ENCODE data around the gene SLC35A1. TPM values are rescaled to one million over a fixed set of nuclear protein-coding genes. Genes with fewer than 3 reads are reported as not detected.

SLC35A1 gene
- total RNA-seq, 1 donor from 2014 or later = 48.9 TPM

- no peak for TF ChIP-seq CTCF (IDR thresholded peaks at IDR 0.05)
- no peaks in the 10 kb centered on the region for H3K4me1 ChIP-seq
- peaks cover 29% of the 10 kb centered on the region for H3K36me3 ChIP-seq
- no peaks in the 10 kb centered on the region for H3K9me3 ChIP-seq
- H3K27ac ChIP-seq = no peak overlapping the region
- DNase-seq = no peak
- intact Hi-C loops (cut with DNase I) = no loop called here
- no peak overlapping the region for H3K4me3 ChIP-seq
- ATAC-seq = no peak
- no peaks in the 10 kb centered on the region for H3K27me3 ChIP-seq
Observed at GRCh38 chr6:87529221-87529620, 56.4 kb downstream of the SLC35A1 start.

- ATAC-seq (peak; percentile 24), DNase-seq (no peak)
- Histone ChIP-seq H3K36me3 (peaks cover 17% of the 10 kb centered on the region), H3K27ac (no peak overlapping the region), H3K9me3 (no peaks in the 10 kb centered on the region), H3K27me3 (no peaks in the 10 kb centered on the region), H3K4me3 (no peak overlapping the region), H3K4me1 (no peaks in the 10 kb centered on the region)
- intact Hi-C loops (cut with DNase I) = no loop called here
- no peak for TF ChIP-seq CTCF (IDR thresholded peaks at IDR 0.05)
Observed at GRCh38 chr6:87534377-87535047, 61.7 kb downstream of the SLC35A1 start.

- TF ChIP-seq CTCF (IDR thresholded peaks at IDR 0.05) = no peak
- Histone ChIP-seq H3K9me3 (no peaks in the 10 kb centered on the region), H3K36me3 (peaks cover 41% of the 10 kb centered on the region), H3K4me3 (no peak overlapping the region), H3K4me1 (no peaks in the 10 kb centered on the region), H3K27ac (no peak overlapping the region), H3K27me3 (no peaks in the 10 kb centered on the region)
- DNase-seq (no peak), ATAC-seq (no peak)
- intact Hi-C loops (cut with DNase I) = no loop called here
Observed at GRCh38 chr6:87538510-87539260, 65.9 kb downstream of the SLC35A1 start.

- H3K27ac ChIP-seq = no peak overlapping the region
- DNase-seq = no peak
- peaks cover 50% of the 10 kb centered on the region for H3K36me3 ChIP-seq
- no peak for TF ChIP-seq CTCF (IDR thresholded peaks at IDR 0.05)
- intact Hi-C loops (cut with DNase I) = no loop called here
- H3K4me3 ChIP-seq = no peak overlapping the region
- H3K27me3 ChIP-seq = no peaks in the 10 kb centered on the region
- ATAC-seq = no peak
- no peaks in the 10 kb centered on the region for H3K9me3 ChIP-seq
- no peaks in the 10 kb centered on the region for H3K4me1 ChIP-seq
Observed at GRCh38 chr6:87539554-87539953, 66.8 kb downstream of the SLC35A1 start.

- no peaks in the 10 kb centered on the region for H3K4me1 ChIP-seq
- H3K36me3 ChIP-seq = peaks cover 58% of the 10 kb centered on the region
- no peak overlapping the region for H3K4me3 ChIP-seq
- ATAC-seq = no peak
- H3K27me3 ChIP-seq = no peaks in the 10 kb centered on the region
- H3K27ac ChIP-seq = no peak overlapping the region
- intact Hi-C loops (cut with DNase I) = no loop called here
- DNase-seq = no peak
- no peak for TF ChIP-seq CTCF (IDR thresholded peaks at IDR 0.05)
- H3K9me3 ChIP-seq = no peaks in the 10 kb centered on the region
Observed at GRCh38 chr6:87540539-87540938, 67.8 kb downstream of the SLC35A1 start.
